Fibroblast of skin of back (primary cell): Measurements from ENCODE around the gene FLNB.
"Not testable (repeated sequence)": the region's sequence is repeated elsewhere in the genome, so short reads cannot be mapped to it uniquely, and the experiment has no call there.

Source experiments
- DNase-seq: peaks from one replicate; pipeline ENCODE4 v3.0.0-alpha.2; 2013

FLNB gene

DNA sequence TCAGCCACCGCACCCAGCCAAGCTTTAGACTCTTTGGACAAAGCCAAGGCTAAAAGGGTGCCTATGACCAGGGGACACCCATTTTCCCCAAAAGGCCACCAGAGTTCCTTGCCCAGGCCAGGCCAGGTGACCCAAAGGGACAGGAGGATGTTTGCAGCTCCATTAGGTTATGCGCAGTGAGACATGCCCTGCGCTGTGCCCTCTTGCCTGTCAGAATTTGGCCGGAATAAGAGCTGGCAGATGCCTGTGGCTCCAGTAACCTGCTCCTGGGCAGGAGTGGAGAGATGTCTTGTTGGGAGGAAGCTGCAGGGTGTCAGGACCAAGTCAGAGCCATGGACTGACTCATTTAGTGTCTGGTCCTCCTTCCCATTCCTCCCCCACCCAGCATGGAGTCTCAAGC is 182.1 kb downstream of the FLNB start:
- DNase-seq = no peak

DNA sequence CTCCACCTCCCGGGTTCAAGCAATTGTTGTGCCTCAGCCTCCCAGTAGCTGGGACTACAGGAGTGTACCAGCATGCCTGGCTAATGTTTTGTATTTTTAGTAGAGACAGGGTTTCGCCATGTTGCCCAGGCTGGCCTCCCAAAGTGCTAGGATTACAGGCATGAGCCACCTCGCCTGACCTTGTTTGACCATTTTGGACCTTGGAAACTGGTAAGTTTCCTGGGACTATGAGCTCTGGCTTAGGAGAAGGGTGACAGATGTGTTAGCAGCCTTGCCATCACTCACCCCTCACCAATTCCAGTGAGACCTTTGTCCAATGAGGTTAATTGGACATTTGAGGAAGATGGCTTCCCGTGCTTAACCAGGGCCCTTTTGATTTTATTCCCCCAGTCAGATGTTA is 182.7 kb downstream of the FLNB start:
- DNase-seq = no peak

DNA sequence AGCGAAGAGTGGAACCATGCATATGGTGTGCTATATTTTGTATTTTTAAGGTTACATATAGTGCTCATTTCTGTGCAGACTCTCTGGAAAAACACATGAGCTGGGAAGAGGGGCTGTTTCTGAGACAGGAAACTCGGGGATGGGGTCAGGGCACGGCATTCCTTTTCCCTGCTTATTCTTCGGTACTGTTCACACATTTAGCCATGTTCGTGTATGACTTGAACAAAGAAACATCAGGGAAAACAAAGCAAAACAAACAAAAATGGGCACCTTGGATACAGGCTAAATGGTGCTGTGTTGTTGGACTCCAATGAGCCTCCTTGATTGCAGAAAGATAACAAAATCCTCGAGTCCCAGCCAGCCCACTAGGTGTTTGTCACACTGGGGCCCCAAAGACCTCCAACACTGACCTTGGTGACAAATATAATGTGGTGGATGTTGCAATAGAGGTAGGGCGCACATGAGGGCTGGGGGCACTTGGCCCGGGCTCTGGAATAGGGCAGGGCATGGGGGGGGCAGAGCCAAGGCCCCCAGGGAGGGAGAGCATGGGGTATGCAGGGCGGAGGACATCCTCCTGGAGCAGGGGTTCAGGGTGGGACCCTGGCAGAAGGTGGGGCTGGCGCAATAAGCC is 183.3 kb downstream of the FLNB start:
- no peak for DNase-seq

DNA sequence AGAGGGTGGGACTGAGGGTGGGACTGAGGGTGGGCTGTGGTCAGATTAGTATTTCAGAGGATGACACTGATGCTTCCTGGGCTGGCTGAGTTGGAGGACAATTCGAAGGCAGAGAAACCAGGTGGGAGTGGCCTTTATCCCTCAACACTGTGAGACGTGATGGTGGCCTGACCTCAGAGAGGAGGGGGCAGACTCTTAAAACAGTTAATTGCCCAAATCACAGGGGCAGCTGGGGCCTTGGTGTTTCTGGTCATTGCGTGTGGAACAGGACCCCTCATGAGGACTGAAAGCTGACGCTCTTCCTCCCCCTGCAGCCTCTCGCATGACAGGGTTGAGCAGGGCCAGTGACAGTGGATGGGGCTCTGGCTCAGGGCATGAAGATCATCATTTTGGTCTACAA is 183.8 kb downstream of the FLNB start:
- DNase-seq = no peak

DNA sequence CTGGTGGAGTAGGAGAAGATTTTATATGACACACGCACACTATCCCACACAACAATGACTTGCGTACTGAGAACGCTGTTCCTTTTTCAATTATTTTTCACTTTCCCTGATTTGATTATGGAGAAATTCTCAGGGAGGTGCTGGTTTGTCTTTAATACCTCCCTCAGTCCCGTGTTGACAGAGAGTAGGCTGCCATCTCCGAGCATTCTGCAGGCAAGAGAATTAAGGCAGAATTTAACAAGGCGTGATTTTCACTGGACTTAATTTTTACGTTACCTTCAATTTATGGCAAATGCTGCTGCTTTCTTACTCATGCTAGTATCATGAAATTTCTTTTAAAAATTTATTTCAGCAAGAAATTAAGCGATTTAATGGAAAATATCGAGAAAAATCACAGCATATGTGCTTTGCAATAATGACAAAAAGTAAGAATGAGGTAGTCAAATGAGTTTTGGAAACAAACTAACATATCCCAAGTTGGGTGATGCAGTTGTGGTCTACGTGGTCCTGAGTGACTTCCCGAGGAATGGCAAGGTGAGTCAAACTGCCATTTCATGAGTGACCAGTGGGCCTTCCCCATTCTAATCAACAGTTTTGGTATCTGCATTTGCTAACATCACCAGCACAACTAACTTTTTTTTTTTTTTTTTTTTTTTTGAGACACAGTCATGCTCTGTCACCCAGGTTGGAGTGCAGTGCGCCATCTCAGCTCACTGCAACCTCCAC is 185.6 kb downstream of the FLNB start:
- no peak for DNase-seq

DNA sequence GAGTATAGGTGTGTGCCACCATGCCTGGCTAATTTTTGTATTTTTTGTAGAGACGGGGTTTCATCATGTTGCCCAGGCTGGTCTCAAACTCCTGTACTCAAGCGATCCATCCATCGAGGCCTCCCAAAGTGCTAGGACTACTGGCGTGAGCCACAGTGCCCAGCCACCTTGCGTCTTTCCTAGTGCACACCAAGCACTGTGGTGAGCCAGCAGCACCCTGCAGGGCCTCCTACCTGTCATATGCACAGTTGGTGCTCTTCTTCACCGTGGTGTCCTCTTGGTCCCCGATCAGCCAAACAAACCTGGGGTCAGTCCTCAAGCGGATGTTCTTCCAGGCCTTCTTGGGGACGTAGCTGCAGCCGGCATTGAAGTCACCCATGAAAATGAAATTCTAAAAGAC is 189.4 kb downstream of the FLNB start:
- DNase-seq = no peak

DNA sequence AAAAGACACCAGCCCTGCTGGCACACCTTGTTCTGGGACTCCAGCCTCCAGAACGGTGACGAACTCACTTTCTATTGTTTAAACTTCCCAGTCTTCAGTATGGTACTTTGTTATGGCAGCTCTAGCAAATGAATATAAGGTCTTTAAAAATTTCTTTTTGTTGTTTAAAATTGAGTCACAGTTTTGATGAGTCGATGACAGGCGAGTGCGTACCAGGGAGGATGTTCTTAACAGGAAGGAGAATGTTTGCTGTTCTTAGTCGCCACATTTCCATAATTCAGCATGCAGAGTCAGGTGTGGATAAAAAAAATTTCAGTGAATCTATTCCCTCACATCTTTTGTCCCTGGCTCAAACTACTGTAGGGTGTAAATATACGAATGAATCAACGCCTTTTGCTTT is 190.1 kb downstream of the FLNB start:
- no peak for DNase-seq

DNA sequence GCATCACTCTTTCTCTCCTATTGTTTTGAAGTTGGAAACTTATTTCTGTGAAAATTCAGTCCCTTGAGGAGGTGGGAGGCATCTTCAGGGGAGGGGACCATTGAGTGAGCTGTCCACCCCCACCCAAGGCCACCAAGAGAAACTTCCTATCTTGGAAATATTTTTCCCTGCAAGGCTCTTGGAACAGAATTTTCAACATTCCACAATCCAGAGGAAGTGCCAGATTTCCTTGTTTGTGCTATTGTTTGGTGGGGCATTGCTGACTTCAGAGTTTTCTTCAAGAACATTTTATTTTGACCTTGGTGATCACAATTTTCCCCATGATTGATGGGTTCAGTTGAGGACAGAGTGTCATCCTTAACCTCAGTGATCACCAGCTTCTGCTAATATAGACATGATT is 190.6 kb downstream of the FLNB start:
- no peak for DNase-seq

DNA sequence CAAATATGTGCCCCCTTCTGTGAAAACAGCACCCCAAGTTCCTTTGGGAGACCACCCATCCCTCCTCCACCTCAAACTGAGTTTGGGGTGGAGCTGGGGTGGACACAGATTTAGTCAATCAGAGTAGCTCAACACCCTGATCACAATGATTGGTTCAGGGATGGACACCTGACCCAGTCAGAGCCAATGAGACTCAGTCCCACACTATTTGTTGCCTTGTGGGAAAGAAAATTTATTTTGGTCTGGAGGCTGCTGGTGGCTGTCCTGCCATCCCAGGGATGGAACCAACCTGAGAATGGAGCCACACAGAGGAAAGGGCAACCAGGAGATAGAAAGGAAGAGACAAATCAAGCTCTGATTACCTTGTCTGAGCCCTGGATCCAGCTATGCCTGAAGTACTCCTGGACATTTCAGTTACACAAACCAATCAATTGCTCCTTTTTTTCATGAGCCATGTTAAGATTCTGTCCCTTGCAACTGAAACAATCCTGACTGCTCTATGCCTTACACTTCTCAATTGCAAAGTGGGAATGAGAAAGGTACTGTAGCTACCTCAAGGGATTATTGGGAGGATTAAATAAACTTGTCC is 192.0 kb downstream of the FLNB start:
- DNase-seq = no peak

DNA sequence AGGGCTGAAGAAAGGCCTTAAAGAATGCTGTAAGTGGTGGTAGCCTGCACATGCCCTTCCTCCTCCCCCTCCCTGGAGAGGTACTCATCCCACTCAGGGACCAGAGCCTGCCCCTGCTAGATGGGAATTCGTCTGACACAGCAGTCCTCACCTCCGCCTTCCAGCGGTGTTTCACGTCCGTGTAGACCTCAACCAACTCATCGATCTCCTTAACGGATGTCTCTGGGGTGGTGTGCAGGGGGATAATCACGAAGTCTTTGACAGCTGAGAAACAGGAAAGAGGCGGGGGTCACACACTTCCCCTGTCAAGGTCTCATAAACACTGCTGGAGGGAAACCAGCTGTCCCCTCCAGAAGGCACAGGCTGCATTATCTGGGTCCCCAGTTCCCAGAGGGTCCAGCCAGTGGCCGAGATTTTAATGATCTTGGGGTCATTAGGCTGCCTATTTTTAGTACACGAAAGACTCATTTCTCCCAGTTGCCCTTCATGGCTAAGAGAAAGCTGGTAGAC is 192.7 kb downstream of the FLNB start:
- no peak for DNase-seq

DNA sequence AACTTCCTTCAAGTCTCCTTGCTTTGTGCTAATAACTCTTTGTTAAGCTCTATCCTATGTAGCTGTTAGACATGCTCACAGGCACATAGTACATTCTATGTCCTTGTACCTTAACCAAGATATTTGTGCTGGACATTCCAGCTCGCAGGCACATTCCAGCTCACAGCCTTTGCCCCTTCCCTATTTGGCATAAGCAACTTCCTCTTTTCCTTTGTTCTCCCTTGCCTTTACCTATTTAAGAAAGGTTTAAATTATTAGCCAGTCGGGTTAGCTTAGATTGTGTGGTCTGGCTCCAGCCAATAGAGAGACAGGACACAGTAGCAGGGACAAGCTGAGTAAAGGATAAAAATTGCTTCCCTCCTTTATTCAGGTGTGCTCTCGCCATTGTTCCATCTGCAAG is 193.2 kb downstream of the FLNB start:
- DNase-seq = not testable (repeated sequence)

DNA sequence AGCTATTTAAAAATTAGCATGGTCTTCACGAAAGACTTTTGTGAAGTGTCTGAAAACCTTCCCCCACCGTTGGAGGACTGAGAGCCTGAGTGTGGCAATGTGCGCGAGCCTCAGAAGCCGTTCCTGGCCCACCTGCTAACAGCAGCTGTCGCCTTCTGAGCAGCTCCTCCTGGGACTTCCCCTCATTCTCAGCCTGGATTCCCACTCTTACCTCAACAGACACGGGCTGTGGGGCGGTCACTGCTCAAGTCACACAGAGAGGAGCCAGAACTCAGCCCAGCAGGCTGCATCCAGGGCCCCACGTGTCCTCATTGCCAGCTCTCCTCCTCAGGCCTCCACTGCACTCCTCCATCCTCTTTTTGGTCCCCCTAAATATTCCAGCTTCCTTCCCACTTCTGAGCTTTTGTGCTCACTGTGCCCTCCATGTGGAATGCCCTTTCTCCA is 194.7 kb downstream of the FLNB start:
- DNase-seq = no peak

DNA sequence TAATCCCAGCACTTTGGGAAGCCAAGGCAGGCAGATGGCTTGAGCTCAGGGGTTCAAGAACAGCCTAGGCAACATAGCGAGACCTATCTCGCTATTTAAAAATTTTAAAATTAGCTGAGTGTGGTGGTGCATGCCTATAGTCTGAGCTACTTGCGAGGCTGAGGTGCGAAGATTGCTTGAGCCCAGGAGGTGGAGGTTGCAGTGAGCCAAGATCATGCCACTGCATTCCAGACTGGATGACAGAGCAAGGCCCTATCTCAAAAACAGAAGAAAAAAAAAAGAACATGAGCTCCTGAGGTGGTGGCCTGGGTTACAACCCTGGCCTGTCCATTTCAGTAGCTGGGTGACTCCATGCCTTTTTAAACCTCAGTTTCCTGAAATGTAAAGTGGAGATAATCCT is 195.3 kb downstream of the FLNB start:
- no peak for DNase-seq

DNA sequence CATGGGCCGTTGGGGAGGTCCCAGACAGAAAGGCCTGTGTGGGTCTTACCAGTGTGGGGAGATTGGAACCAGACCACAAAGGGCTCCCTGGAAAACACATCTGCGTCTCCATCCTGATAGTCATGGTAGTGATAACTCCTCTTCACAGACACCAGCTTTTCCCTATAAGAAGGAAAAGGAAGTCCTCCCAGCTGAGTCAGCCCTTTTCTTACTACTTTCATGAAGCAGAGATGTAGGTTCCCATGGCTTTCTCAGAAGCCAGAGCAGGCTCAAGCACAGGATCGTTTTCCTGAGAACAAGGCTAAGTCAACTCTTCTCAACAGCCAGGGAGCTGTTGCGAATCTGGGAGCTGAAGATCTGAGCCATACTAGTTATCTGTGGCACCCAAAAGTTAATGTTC is 196.5 kb downstream of the FLNB start:
- DNase-seq = no peak

DNA sequence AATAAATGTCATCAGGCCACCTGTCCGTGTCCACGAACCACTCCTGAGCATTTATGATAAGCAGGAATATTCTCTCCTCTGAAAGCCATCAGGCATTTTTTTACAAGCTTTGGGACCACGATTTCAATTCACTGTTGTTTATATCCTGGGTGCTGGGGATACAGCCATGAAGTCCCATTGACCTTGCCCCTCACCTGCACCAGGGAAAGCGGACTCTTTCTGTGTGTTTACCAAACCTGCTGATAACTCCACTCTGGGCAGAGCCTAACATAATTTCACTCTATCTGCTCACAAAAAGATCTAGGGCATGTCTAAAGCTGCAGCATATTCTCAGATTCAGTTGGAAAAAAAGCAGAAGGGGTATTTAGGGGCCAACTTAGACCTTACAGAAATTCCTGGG is 197.8 kb downstream of the FLNB start:
- no peak for DNase-seq

DNA sequence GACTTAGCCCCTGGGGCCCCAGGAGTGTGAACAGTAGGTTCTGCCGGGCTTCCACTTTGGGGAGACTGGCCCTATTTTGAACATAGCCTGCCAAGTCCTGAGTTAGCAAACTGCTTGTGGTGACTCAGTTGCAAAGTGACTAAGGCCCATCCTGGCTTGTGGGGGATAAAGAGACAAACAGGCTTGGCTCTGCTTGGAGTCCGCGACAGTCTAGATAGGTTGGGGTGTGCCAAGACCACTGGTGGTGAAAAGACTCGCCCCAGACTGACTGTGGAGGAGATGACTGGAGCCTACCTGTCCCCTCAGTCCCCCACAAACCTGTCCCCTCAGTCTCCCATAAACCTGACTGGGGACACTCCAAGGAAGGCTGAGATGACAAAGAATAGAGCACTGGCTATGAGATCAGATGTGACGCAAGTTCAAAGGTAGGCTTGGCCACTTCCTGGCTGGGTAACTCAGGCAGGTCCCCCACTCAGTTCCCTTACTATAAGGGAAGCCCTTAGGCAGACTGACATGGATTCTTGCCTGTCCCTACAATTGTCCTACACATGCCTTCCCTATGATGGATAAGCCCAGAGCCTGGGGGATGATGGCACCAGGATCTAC is 198.3 kb downstream of the FLNB start:
- DNase-seq = peak; percentile 40

DNA sequence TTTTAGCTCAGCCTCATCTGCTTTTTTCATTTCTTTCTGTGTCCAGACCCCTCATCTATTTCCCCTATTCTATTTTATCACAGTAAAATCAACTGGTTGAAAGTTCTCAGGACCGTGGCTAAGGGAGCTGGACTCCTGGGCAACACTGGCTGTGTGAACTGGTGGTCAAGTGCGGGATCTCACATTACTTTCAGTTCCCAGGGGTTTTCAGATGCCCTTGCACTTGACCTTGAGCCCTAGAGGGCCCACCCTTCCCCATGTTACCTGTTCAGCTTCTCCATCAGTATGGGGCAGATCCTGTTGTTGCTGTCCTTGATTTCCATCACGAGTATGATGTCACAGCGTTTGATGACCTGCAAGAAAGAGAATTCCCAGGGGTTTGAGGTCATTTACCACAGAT is 199.7 kb downstream of the FLNB start:
- DNase-seq = no peak

DNA sequence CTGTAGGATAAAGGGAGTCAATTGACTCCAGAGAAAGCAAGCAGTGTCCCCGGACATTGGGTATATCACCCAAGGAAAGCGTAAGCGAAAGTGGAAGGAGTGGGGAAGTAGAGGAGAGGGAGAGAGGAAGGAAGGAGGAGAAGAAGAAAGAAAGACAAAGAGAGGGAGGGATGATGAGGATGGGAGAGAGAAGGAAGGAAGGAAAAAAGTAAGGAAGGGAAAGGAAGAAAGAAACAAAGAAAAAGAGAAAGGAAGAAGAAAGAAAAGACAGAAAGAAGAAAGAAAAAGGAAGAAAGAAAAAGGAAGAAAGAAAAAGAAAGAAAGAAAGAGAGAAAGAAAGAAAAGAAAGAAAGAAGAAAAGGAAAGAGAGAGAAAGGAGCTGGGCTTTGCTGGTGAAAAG is 201.7 kb downstream of the FLNB start:
- no peak for DNase-seq

DNA sequence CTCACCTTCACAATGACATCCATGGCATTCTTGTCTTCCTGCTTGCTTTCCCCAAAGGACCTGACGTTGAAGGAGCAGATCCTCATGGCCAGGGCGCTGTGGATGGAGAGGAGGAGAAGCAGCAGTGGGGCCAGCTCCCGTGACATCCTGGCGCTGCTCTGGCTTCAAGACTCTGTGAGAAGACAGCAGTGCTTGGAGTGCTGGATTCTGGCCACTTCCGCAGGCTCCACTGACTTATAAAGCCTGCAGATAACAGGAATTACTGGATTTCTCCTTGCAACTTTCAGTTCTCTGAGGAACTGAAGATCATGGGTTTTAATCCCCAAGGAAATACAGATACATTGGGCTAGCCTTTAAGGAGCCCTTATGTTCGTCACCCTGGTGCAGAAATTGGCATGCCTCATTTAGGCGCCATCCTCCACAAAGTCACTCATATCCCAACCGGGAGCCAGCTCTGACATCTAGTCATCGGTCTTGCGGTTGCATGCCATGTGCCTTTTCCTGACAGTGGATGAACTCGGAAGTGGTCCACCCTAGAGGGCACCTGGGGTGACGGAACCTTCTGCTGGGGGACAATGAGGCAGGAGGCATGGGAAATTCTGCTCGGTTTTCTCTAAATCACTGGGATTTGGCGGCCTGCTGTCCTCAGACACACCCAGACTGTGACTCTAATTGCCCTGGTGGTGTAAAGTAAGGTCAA is 202.7 kb downstream of the FLNB start, which contains the start of gene DNASE1L3:
DNASE1L3 (minus strand) TSS at position 212 of the 700 bp plus-strand sequence; CDS start at position 146, 66 bp downstream.
- DNase-seq = no peak

DNA sequence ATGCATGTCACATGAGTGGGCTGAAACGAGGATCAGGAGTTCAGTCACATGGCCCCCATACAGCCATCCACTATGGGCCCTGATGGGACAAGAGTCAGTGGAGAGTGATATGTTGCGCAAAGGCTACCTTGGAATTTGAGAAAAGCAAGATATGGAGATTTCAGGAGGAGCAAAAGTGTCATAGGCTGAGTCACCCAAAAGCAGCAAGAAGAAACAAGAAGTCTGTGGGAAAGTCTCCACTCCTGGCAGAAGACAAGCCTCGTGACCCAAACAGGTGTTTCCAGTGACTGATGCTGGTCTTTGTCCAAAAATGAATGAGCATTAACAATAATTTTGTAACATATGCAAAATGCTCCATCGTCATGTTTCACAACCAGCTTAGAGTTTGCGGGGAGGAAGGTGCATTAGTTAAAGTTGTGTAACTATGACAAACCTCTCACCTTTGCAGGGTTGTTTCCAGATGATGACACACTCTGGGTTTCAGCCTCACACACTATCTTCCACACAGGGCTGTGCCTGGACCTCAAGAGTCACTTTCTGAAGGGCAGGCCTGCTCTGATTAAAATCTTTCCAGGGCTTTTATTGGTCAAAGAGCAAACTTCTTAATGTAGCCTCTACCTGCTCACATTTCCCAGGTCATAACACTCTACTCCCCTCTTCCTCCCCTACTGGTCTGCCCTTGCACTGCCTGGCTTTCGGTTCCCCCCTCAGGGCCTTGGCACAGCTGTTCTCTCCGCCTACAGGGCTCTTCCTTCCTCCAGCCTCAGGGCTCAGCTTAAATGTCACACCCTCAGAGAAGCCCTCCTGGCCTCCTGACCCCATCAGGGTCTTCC is 206.5 kb downstream of the FLNB start:
- DNase-seq = no peak

DNA sequence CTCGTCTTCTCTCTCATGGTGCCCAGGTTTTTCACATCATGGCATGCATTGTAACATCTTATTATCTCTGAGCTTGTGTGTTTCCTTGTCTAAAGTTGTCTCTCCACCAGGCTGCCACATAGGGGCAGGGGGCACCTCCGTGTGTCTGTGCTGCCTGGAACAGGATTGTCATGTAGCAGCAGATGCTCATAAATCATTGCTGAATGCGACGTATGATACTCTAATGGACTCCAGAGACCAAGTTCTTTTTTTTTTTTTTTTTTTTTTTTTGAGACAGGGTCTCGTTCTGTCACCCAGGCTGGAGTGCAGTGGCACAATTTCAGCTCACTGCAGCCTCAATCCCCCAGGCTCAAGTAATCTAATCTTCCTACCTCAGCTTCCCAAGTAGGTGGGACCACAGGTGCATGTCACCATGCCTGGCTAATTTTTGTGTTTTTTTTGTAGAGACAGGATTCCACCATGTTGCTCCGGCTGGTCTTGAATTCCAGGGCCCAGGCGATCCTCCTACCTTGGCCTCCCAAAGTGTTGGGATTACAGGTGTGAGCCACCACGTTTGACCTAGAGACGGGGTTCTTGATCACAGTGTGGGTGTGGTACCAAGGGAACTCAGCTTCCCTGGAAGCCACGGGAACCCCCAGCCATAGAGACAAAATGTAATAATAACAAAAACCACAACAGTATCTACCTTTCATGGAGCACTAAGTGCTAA is 207.2 kb downstream of the FLNB start:
- DNase-seq = no peak
